Calu3 (cell line): Measurements from ENCODE around the gene RPA3. TPM values are rescaled to one million over a fixed set of nuclear protein-coding genes. Genes with fewer than 3 reads are reported as not detected.

Experiments used
- BruUV-seq: library from RNA; stranded (reverse); fragments of 400-500 nt; replicated peaks from 2 replicates; lab custom pipeline; 2021; lab: Mats Ljungman, UMichigan
- CTCF ChIA-PET: fragments of 300-600 bp; sonication (Branson Sonifier 250); formaldehyde crosslinking; loops from one replicate; lab custom pipeline; 2022; ENCODE audit warnings: antibody characterized with exemption; lab: Charles Lee
- DNase-seq: peaks from one replicate; pipeline ENCODE4 v3.0.0; 2022
- H3K27ac Mint-ChIP-seq: one replicate; pipeline ENCODE4 v1.8.0; 2022; ENCODE audit warnings: mixed read lengths; ENCODE audit not compliant: unreplicated experiment
- H3K27me3 Mint-ChIP-seq: one replicate; pipeline ENCODE4 v1.8.0; 2022; ENCODE audit warnings: mixed read lengths; ENCODE audit not compliant: unreplicated experiment
- H3K36me3 Mint-ChIP-seq: one replicate; pipeline ENCODE4 v1.8.0; 2022; ENCODE audit warnings: mild to moderate bottlenecking, moderate library complexity, mixed read lengths; ENCODE audit not compliant: insufficient read depth, unreplicated experiment
- H3K4me1 Mint-ChIP-seq: one replicate; pipeline ENCODE4 v1.8.0; 2022; ENCODE audit warnings: mild to moderate bottlenecking, low read depth, mixed read lengths; ENCODE audit not compliant: unreplicated experiment
- H3K4me3 Mint-ChIP-seq: one replicate; pipeline ENCODE4 v1.8.0; 2022; ENCODE audit warnings: mild to moderate bottlenecking, low read depth, moderate library complexity, mixed read lengths; ENCODE audit not compliant: unreplicated experiment
- H3K9me3 Mint-ChIP-seq: one replicate; pipeline ENCODE4 v1.8.0; 2022; ENCODE audit warnings: low read depth, mixed read lengths; ENCODE audit not compliant: unreplicated experiment
- intact Hi-C: fragments of 100-400 bp; cut with micrococcal nuclease; formaldehyde crosslinking; loops from one replicate; pipeline ENCODE4 v1.10.0; 2022; ENCODE audit not compliant: unreplicated experiment
- total RNA-seq: library from RNA; stranded (reverse); gene quantifications from 2 replicates; pipeline ENCODE4 v1.2.3, GENCODE V29; 2022
- TF ChIP-seq, protein P1 (sequence below): fragments of 200-600 bp; IDR thresholded peaks from one replicate; pipeline ENCODE4 v1.8.0; 2022; ENCODE audit warnings: antibody characterized with exemption; ENCODE audit not compliant: unreplicated experiment

The RPA3 gene
- total RNA-seq, 1 experiment from 2014 or later = 143 TPM

DNA sequence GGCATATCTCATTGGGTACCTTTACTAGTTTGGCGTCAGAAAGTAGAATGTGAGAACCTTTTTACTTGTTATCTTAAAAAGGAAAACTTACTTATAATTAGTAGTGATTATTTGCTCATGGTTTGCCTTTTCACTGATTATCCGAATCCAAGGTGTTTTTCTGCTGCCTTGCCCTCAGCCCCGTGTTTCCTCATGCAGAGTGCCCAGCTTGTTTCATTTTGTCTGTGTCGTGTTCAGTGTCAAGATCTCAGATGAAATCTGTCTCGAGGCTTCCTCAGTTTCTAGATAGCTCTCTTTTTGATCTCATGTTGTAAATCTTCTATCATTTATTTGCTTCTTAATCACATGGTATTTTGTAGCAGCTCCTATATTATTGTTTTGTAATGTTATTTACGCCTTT is 30.1 kb downstream of the RPA3 start:
- TF ChIP-seq, protein P1, sequence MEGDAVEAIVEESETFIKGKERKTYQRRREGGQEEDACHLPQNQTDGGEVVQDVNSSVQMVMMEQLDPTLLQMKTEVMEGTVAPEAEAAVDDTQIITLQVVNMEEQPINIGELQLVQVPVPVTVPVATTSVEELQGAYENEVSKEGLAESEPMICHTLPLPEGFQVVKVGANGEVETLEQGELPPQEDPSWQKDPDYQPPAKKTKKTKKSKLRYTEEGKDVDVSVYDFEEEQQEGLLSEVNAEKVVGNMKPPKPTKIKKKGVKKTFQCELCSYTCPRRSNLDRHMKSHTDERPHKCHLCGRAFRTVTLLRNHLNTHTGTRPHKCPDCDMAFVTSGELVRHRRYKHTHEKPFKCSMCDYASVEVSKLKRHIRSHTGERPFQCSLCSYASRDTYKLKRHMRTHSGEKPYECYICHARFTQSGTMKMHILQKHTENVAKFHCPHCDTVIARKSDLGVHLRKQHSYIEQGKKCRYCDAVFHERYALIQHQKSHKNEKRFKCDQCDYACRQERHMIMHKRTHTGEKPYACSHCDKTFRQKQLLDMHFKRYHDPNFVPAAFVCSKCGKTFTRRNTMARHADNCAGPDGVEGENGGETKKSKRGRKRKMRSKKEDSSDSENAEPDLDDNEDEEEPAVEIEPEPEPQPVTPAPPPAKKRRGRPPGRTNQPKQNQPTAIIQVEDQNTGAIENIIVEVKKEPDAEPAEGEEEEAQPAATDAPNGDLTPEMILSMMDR = no peak
- Mint-ChIP-seq H3K9me3 (no peaks in the 10 kb centered on the region), H3K36me3 (no peaks in the 10 kb centered on the region), H3K27me3 (no peaks in the 10 kb centered on the region), H3K4me1 (peaks cover 1% of the 10 kb centered on the region), H3K27ac (no peak overlapping the region), H3K4me3 (no peak overlapping the region)
- no TSS peak for BruUV-seq
- intact Hi-C loops = no loop called here
- CTCF ChIA-PET = interaction anchor here (1.6 kb wide), 1 partner anchor 48 kb away, joined by 3 read pairs; the partner anchor contains the start of gene UMAD1
- no peak for DNase-seq

DNA sequence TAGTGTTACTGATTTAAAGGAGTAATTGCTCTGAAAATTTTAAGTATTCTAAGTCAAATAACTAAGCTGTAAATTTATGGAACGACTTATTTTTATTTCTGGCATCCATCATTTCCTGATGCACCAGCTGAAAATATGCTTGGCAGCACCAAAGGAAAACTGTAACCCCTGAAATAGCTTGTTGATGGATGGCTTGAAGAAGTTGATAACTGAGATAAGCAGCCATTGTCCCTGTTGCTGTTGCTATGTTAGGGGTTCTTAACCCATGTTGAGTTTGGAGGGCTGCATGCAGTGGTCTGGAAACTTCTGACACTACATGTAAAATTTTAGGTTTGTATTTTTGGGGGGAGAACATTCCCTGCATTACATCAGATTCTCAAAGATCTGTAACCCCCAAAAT is 30.6 kb downstream of the RPA3 start:
- DNase-seq = no peak
- Mint-ChIP-seq H3K4me3 (no peak overlapping the region), H3K27ac (no peak overlapping the region), H3K36me3 (no peaks in the 10 kb centered on the region), H3K4me1 (peaks cover 6% of the 10 kb centered on the region), H3K9me3 (no peaks in the 10 kb centered on the region), H3K27me3 (no peaks in the 10 kb centered on the region)
- TF ChIP-seq, protein P1 = no peak
- CTCF ChIA-PET = interaction anchor here (1.4 to 1.6 kb wide), 2 partner anchors 9 to 47 kb away, joined by 3 read pairs; partner anchors contain the start of gene UMAD1
- BruUV-seq = no TSS peak
- intact Hi-C loops = no loop called here

DNA sequence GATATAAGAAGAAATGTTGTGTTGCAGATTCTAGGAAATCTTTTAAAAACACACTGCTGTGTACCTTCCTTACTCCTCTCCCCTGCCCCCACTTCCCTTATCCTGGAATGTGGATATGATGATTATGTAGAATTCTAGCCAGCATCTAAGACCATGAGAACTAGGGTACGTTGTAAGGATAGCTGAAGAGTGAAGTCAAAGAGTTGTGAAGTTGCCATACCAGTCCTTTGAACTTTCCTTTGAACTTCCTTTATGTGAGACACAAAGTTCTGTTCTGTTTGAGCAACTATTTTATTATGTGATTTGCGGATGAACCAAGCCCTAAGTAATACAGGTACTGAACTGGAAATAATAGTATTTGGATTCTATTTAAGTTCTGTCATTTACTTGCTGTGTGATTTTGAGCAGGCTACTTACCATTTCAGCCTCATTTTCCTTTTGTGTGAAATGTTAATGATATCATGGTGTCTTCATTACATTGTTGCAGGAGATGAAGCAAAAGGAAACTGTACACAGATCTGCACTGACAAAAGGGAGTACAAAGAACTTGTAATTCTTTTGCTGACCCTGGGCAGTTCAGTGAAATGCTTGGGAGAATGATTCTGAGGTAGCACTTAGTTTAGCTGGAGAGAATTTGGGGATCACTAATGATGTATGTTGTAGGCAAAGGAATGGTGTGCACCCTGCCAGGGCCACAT is 31.4 kb downstream of the RPA3 start:
- Mint-ChIP-seq H3K4me1 (peaks cover 15% of the 10 kb centered on the region), H3K27ac (no peak overlapping the region), H3K36me3 (no peaks in the 10 kb centered on the region), H3K27me3 (no peaks in the 10 kb centered on the region), H3K4me3 (no peak overlapping the region), H3K9me3 (no peaks in the 10 kb centered on the region)
- BruUV-seq = no TSS peak
- TF ChIP-seq, protein P1 = no peak
- CTCF ChIA-PET = interaction anchor here (1.4 kb wide), 1 partner anchor 9 kb away, joined by 3 read pairs; no protein-coding TSS in a partner anchor
- intact Hi-C loops = no loop called here
- no peak for DNase-seq

DNA sequence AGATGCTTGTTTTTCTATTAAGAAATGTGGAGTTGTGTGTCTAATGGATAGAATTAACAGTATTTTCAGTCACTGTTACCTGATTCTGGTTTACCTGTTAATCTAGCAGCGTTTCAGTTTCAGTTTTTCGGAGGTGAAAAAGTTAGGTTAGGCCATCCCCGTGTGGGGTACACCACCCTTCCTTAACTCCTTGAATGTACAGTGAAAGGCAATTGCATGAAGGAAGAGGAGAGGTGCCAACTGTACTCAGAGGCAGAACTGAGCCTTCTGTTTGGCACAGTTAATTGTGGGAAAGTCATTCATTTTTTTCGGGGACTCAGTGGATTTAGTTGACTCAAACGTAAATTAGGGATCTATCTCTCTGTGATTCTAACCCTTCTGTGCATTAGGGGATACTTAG is 35.5 kb downstream of the RPA3 start:
- no peaks in the 10 kb centered on the region for H3K36me3 Mint-ChIP-seq
- CTCF ChIA-PET = interaction anchor here (2.2 kb wide), 1 partner anchor 14 kb away, joined by 19 read pairs; no protein-coding TSS in a partner anchor
- H3K27me3 Mint-ChIP-seq = no peaks in the 10 kb centered on the region
- peak overlapping the region; percentile 90 for H3K27ac Mint-ChIP-seq
- H3K4me1 Mint-ChIP-seq = peaks cover 22% of the 10 kb centered on the region
- H3K4me3 Mint-ChIP-seq = peak overlapping the region; percentile 67
- TF ChIP-seq, protein P1 = no peak
- H3K9me3 Mint-ChIP-seq = no peaks in the 10 kb centered on the region
- DNase-seq = no peak
- intact Hi-C loops = loop anchor here (1.0 to 5.0 kb wide), 3 partner anchors 209 to 534 kb away; no protein-coding TSS in a partner anchor
- no TSS peak for BruUV-seq
